Measurements from ENCODE around the gene DNAI4. TPM values are rescaled to one million over a fixed set of nuclear protein-coding genes. Genes with fewer than 3 reads are reported as not detected.
"Not testable (repeated sequence)": the region's sequence is repeated elsewhere in the genome, so short reads cannot be mapped to it uniquely, and the experiment has no call there.

DNAI4 gene
- total RNA-seq, 1 donor from 2014 or later: 2.7 TPM

GRCh38 chr1:66848193-66848592 is 76.5 kb downstream of the DNAI4 start:
- intact Hi-C loops (cut with micrococcal nuclease): no loop called here

GRCh38 chr1:66840929-66841328 is 83.7 kb downstream of the DNAI4 start:
- intact Hi-C loops (cut with micrococcal nuclease): no loop called here

- intact Hi-C loops (cut with micrococcal nuclease): no loop called here
Observed at GRCh38 chr1:66834926-66835325, 89.7 kb downstream of the DNAI4 start.

GRCh38 chr1:66833112-66833511 is 91.5 kb downstream of the DNAI4 start:
- intact Hi-C loops (cut with micrococcal nuclease): no loop called here

GRCh38 chr1:66831529-66832239 is 93.0 kb downstream of the DNAI4 start:
- intact Hi-C loops (cut with micrococcal nuclease): no loop called here

GRCh38 chr1:66824771-66825170 is 99.9 kb downstream of the DNAI4 start:
- intact Hi-C loops (cut with micrococcal nuclease): no loop called here

- intact Hi-C loops (cut with micrococcal nuclease): no loop called here
Observed at GRCh38 chr1:66809736-66810326, 114.8 kb downstream of the DNAI4 start.

- intact Hi-C loops (cut with micrococcal nuclease): no loop called here
Observed at GRCh38 chr1:66809245-66809644, 115.4 kb downstream of the DNAI4 start.

- intact Hi-C loops (cut with micrococcal nuclease): not testable (repeated sequence)
Observed at GRCh38 chr1:66795839-66796238, 128.8 kb downstream of the DNAI4 start.

GRCh38 chr1:66791621-66792610 is 132.7 kb downstream of the DNAI4 start:
- intact Hi-C loops (cut with micrococcal nuclease): no loop called here

- intact Hi-C loops (cut with micrococcal nuclease): loop anchor here (1.0 kb wide), 1 partner anchor 18 kb away; no protein-coding TSS in a partner anchor
Observed at GRCh38 chr1:66788231-66788939, 136.3 kb downstream of the DNAI4 start.

GRCh38 chr1:66787641-66788040 is 137.0 kb downstream of the DNAI4 start:
- intact Hi-C loops (cut with micrococcal nuclease): loop anchor here (1.0 kb wide), 1 partner anchor 17 kb away; no protein-coding TSS in a partner anchor

- intact Hi-C loops (cut with micrococcal nuclease): not testable (repeated sequence)
Observed at GRCh38 chr1:66785800-66786199, 138.9 kb downstream of the DNAI4 start.

- intact Hi-C loops (cut with micrococcal nuclease): no loop called here
Observed at GRCh38 chr1:66779475-66780078, 145.1 kb downstream of the DNAI4 start.

- intact Hi-C loops (cut with micrococcal nuclease): no loop called here
Observed at GRCh38 chr1:66778969-66779368, 145.7 kb downstream of the DNAI4 start.

GRCh38 chr1:66778266-66778665 is 146.4 kb downstream of the DNAI4 start:
- intact Hi-C loops (cut with micrococcal nuclease): no loop called here

- intact Hi-C loops (cut with micrococcal nuclease): no loop called here
Observed at GRCh38 chr1:66777831-66778230, 146.8 kb downstream of the DNAI4 start.

GRCh38 chr1:66775646-66776045 is 149.0 kb downstream of the DNAI4 start:
- intact Hi-C loops (cut with micrococcal nuclease): no loop called here

- intact Hi-C loops (cut with micrococcal nuclease): no loop called here
Observed at GRCh38 chr1:66774438-66774837, 150.2 kb downstream of the DNAI4 start.

GRCh38 chr1:66773227-66773626 is 151.4 kb downstream of the DNAI4 start:
- intact Hi-C loops (cut with micrococcal nuclease): no loop called here

GRCh38 chr1:66770694-66771093 is 154.0 kb downstream of the DNAI4 start:
- intact Hi-C loops (cut with micrococcal nuclease): loop anchor here (1.0 kb wide), 2 partner anchors 18 to 160 kb away; no protein-coding TSS in a partner anchor

Measured in T-helper 1 cell treated with Interleukin-12 subunit alpha and Interleukin-12 subunit beta and Interleukin-4 antibody, amounts not matched to agents 30 ng/mL and 1 ng/mL, for 36 hours (primary cell).